Measurements from ENCODE around the gene SPATA16. TPM values are rescaled to one million over a fixed set of nuclear protein-coding genes. Genes with fewer than 3 reads are reported as not detected.

SPATA16 gene
- total and polyA plus RNA-seq, 2 donors (not counting 3 experiments of a cell fraction or from before 2014, with no cell fraction given): not detected

DNA sequence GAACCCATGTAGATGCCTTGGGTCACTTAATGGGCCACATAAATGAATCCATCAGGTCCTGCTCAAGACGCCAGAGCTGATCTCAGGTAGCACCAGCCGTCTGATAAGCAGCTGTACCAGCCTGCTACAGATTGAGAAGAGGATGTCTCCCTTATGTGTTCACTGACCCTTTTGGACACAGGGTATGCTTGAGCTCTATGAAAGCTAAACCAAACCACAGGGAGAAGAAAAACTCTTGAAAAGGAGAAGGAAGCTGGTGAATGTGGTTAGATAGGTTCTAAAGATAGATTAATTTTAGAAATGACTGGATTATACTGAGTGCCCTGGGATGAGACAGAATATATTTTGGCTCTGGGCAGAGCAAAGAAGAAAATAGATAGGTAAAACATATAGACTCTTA, 187.5 kb downstream of the SPATA16 start:
- H2AFZ ChIP-seq (ENCODE audit: low read depth, low read length): no peak overlapping the region
- POLR2A ChIA-PET: no interaction called here
- dilution Hi-C loops (cut with MboI; ENCODE audit: extremely low pct_ligation_motif_present, low sequenced_read_pairs) (no loop called here), intact Hi-C loops (cut with micrococcal nuclease) (loop anchor here (2.0 kb wide), 1 partner anchor 13 kb away; no protein-coding TSS in a partner anchor)
- H3K4me1 ChIP-seq (ENCODE audit: control insufficient read depth, extremely low read depth, insufficient read depth, low read length): no peaks in the 10 kb centered on the region
- no peak overlapping the region for H3K9ac ChIP-seq (replicated peaks; ENCODE audit: extremely low read depth, insufficient read depth, low read length)
- TF ChIP-seq FOS (IDR thresholded peaks at IDR 0.05; ENCODE audit: borderline replicate concordance, insufficient read depth, low read length): no peak
- no TSS peak for BruUV-seq (replicated peaks)
- H3K9me1 ChIP-seq (replicated peaks; ENCODE audit: control insufficient read depth, extremely low read depth, insufficient read depth, low read length): no peaks in the 10 kb centered on the region
- no peak for DNase-seq (ENCODE audit: low read depth, low spot score)
- no peak overlapping the region for H3K4me2 ChIP-seq (ENCODE audit: insufficient read depth, low read length)
- no peaks in the 10 kb centered on the region for H3K79me2 ChIP-seq (ENCODE audit: control insufficient read depth, insufficient read depth, low read length)
- no peak overlapping the region for H3K4me3 ChIP-seq (replicated peaks in 1 of 3; ENCODE audit: insufficient read depth in 1 of 3, low read depth in 1 of 3, low read length in 3 of 3)
- no peaks in the 10 kb centered on the region for H3K9me3 ChIP-seq (replicated peaks; ENCODE audit: control insufficient read depth, insufficient read depth, low read length)
- no peaks in the 10 kb centered on the region for H3K27me3 ChIP-seq (ENCODE audit: control insufficient read depth in 2 of 2, insufficient read depth in 2 of 2, low read length in 2 of 2)
- no peaks in the 10 kb centered on the region for H3K36me3 ChIP-seq (ENCODE audit: control insufficient read depth in 2 of 2, extremely low read depth in 1 of 2, insufficient read depth in 2 of 2, low read length in 2 of 2)
- FAIRE-seq: no peak
- no peak overlapping the region for H3K27ac ChIP-seq (ENCODE audit: insufficient read depth, low read depth, low read length)
- H4K20me1 ChIP-seq (replicated peaks; ENCODE audit: control insufficient read depth, extremely low read depth, insufficient read depth, low read length): no peaks in the 10 kb centered on the region
- CTCF ChIA-PET: interaction anchor here (1.0 to 1.5 kb wide), 2 partner anchors 10 to 31 kb away, joined by 3 read pairs; no protein-coding TSS in a partner anchor

DNA sequence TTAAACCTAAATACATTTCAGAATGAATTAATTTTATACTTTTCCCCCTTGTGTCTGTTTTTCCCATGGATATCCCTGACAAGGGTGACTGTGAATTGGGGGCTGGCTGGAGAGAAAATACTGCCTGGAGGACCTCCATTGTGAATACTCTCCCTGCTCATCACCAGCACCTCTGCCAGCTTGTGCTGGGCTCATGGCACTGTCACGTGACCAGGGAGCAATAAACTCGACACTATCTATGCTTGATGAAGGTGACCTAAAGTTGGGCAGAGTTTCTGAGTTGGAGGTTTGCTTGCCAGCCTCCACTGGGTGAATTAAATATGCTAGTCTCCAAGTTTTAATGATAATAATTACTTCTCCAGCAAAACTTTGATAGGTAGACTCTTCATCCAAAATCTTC, 189.5 kb downstream of the SPATA16 start:
- BruUV-seq (replicated peaks): no TSS peak
- FAIRE-seq (no peak), DNase-seq (ENCODE audit: low read depth, low spot score) (no peak)
- Histone ChIP-seq H3K9me1 (replicated peaks; ENCODE audit: control insufficient read depth, extremely low read depth, insufficient read depth, low read length) (no peaks in the 10 kb centered on the region), H3K4me1 (ENCODE audit: control insufficient read depth, extremely low read depth, insufficient read depth, low read length) (no peaks in the 10 kb centered on the region), H3K27ac (ENCODE audit: insufficient read depth, low read depth, low read length) (no peak overlapping the region), H4K20me1 (replicated peaks; ENCODE audit: control insufficient read depth, extremely low read depth, insufficient read depth, low read length) (no peaks in the 10 kb centered on the region), H3K27me3 (ENCODE audit: control insufficient read depth in 2 of 2, insufficient read depth in 2 of 2, low read length in 2 of 2) (no peaks in the 10 kb centered on the region), H3K4me3 (replicated peaks in 1 of 3; ENCODE audit: insufficient read depth in 1 of 3, low read depth in 1 of 3, low read length in 3 of 3) (no peak overlapping the region), H2AFZ (ENCODE audit: low read depth, low read length) (no peak overlapping the region), H3K4me2 (ENCODE audit: insufficient read depth, low read length) (no peak overlapping the region), H3K36me3 (ENCODE audit: control insufficient read depth in 2 of 2, extremely low read depth in 1 of 2, insufficient read depth in 2 of 2, low read length in 2 of 2) (no peaks in the 10 kb centered on the region), H3K9me3 (replicated peaks; ENCODE audit: control insufficient read depth, insufficient read depth, low read length) (no peaks in the 10 kb centered on the region), H3K79me2 (ENCODE audit: control insufficient read depth, insufficient read depth, low read length) (no peaks in the 10 kb centered on the region), H3K9ac (replicated peaks; ENCODE audit: extremely low read depth, insufficient read depth, low read length) (no peak overlapping the region)
- ChIA-PET CTCF (interaction anchor here (0.9 to 1.5 kb wide), 3 partner anchors 9 to 15 kb away, joined by 3 to 4 read pairs (median 3); no protein-coding TSS in a partner anchor), POLR2A (no interaction called here)
- dilution Hi-C loops (cut with MboI; ENCODE audit: extremely low pct_ligation_motif_present, low sequenced_read_pairs) (no loop called here), intact Hi-C loops (cut with micrococcal nuclease) (no loop called here)
- TF ChIP-seq FOS (IDR thresholded peaks at IDR 0.05; ENCODE audit: borderline replicate concordance, insufficient read depth, low read length) (no peak), POLR2AphosphoS5 (IDR thresholded peaks at IDR 0.05; ENCODE audit: insufficient read depth, low read depth, low read length) (no peak), POLR2A (IDR thresholded peaks at IDR 0.05; ENCODE audit: low read depth, low read length) (no peak), EZH2 (IDR thresholded peaks at IDR 0.05; ENCODE audit: borderline replicate concordance, low read depth, low read length, severe bottlenecking) (no peak), JUN (IDR thresholded peaks at IDR 0.05; ENCODE audit: borderline replicate concordance, insufficient read depth, insufficient read length, low read depth) (no peak), GATA2 (IDR thresholded peaks at IDR 0.05; ENCODE audit: insufficient read depth, insufficient read length, low read depth, low read length) (no peak), MYC (IDR thresholded peaks at IDR 0.05; ENCODE audit: low read depth, low read length) (no peak)
- TF ChIP-seq, protein P1, sequence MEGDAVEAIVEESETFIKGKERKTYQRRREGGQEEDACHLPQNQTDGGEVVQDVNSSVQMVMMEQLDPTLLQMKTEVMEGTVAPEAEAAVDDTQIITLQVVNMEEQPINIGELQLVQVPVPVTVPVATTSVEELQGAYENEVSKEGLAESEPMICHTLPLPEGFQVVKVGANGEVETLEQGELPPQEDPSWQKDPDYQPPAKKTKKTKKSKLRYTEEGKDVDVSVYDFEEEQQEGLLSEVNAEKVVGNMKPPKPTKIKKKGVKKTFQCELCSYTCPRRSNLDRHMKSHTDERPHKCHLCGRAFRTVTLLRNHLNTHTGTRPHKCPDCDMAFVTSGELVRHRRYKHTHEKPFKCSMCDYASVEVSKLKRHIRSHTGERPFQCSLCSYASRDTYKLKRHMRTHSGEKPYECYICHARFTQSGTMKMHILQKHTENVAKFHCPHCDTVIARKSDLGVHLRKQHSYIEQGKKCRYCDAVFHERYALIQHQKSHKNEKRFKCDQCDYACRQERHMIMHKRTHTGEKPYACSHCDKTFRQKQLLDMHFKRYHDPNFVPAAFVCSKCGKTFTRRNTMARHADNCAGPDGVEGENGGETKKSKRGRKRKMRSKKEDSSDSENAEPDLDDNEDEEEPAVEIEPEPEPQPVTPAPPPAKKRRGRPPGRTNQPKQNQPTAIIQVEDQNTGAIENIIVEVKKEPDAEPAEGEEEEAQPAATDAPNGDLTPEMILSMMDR (IDR thresholded peaks at IDR 0.05; ENCODE audit: extremely low read depth in 1 of 2, insufficient read depth in 1 of 2, low read depth in 1 of 2, low read length in 2 of 2): no peak
- TF ChIP-seq, protein P2, sequence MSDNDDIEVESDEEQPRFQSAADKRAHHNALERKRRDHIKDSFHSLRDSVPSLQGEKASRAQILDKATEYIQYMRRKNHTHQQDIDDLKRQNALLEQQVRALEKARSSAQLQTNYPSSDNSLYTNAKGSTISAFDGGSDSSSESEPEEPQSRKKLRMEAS (IDR thresholded peaks at IDR 0.05; ENCODE audit: insufficient read depth, insufficient read length): no peak
